Measurements from ENCODE around the gene GNAQ.

The GNAQ gene

GRCh38 chr9:77943057-77943456 is 88.6 kb downstream of the GNAQ start:
- no peak for DNase-seq (ENCODE audit: low read depth)

DNA sequence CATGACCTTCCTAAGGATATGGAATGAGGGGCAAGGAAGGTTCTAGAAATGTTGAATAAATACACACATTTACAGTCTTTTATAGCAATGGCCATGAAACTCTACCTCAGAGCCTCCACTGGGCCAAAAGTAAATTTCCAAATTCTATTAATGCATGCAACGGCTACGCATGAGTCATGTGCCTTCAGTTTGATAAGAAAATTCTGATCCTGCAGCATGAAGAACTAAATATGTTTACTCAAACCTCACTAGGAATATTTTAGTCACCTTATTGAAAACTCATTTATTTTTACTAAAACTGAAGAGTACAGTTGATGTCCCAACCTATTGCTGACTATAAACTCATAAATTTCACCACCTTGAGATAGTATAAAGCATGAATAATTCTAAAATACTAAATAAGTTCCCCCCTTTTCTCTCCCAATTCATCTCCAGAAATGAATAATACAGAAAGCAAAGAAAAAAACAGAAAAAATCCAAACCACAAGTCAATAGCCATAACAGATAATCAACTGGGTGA is 92.4 kb downstream of the GNAQ start:
- no peak for DNase-seq (ENCODE audit: low read depth)

- no peak for DNase-seq (ENCODE audit: low read depth)
Measured at GRCh38 chr9:77938163-77938562, 93.4 kb downstream of the GNAQ start.

DNA sequence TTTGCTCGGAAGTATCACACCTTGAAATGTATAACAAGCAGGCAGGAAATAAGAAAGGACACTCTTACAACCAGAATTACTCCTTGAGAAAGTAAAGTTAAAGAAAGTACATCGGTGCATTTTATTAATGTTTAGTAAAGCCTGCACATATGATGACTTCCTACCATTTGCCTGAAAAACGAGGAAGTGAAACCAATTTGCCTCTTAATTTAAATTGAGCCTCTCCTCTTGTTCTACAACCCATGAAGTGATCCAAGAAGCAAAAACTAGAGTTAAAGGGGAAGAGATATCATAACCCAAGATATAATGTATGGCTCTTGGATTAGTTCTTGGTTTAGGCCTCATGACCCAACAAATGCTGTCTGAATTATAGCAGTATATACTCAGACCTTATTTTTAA is 95.6 kb downstream of the GNAQ start:
- no peak for DNase-seq (ENCODE audit: low read depth)

DNA sequence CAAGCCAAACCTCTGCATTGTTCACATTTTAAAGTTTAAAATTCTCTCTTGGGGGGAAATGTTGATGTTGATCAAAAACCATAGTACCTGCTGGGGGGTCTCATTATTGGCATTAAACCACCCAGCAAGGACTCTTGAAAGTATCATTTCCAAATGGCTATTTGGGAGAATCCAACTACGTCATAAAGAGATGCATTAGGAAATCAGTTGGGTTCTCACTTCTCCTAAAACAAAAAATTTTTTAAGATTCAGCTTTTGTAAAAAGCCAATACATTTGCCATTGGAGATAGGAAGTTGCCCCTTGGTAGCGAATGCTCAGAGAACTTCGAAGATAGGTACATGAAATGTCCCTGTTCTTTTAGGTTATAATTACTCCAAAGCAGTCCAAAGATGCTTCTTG is 96.4 kb downstream of the GNAQ start:
- DNase-seq (ENCODE audit: low read depth), result no peak

DNA sequence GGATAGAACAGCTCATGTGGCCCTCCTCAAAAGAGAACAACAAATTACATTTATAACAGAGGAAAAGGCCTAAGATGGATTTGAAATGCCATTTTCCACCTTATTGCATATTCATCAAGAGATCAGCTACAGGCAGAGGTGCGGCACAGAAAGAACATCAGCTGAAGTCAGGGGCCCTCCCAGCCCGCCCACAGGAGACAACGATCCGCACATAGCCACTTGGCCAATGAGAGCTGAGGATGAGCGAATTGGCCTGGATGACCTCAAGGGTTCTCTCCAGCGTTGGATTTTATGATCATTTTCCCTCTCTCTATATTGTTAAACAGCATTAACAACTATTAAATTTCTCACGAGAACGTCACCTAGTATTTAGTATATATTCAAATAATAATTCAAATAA is 97.6 kb downstream of the GNAQ start:
- no peak for DNase-seq (ENCODE audit: low read depth)

DNA sequence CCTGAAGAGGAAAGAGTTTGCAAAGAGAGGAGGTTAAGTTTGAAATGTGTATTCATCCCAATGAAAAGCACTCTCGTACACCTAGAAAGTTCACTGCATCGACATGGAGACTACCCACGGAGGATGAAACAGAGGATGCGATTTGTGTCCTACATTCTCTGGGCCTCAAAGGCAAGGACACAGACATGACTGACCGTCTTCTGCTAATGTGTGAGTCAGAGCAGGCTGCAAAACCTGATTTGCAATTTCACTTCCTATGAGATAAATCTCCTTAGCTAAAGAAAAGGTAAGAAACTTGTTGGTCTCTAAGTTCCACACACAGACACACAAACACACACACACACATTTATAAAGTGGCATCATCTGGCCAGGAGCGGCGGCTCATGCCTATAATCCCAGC is 98.6 kb downstream of the GNAQ start:
- no peak for DNase-seq (ENCODE audit: low read depth)

DNA sequence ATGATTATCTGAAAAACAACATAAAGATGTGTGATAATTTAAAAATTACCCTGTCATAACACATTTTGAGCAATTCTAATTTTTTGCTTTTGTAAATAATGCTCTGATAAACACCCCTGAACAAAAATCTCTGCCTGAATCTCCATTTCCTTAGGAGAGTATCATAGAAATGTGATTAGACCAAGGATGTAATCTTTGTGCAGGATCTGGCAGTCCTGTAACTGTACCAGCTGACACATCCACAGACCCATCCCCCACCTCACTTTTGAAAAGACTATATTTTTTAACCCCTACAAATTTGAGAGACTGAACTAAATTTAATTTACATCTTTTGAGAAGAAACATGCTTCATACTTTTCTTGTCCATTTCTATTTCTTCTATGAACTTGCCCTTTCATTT is 101.7 kb downstream of the GNAQ start:
- no peak for DNase-seq (ENCODE audit: low read depth)

GRCh38 chr9:77927265-77927664 is 104.3 kb downstream of the GNAQ start:
- DNase-seq (ENCODE audit: low read depth), result no peak

DNA sequence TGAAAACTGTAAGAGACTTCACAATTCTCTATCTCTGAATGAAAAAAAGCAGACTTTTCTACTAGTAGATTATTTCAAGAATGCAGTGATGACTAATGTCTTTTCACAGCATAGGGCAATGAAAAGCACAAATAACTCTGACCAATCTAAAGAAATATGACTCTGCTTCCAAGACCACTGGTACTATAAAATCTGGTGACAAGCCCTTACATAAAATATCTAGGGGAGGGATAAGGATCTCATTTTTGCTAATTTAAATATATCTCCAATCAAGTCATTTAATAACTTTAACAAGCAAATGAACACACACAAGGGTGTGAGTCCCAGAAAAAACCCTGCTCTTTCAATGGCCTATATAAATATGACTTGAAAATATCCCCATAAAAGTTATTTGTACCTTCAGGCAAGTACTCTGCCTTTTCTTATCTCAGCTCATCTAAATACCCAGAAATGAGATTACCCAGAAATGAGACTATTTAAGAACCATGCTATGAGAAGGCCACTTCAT is 105.2 kb downstream of the GNAQ start:
- DNase-seq (ENCODE audit: low read depth), result no peak

DNA sequence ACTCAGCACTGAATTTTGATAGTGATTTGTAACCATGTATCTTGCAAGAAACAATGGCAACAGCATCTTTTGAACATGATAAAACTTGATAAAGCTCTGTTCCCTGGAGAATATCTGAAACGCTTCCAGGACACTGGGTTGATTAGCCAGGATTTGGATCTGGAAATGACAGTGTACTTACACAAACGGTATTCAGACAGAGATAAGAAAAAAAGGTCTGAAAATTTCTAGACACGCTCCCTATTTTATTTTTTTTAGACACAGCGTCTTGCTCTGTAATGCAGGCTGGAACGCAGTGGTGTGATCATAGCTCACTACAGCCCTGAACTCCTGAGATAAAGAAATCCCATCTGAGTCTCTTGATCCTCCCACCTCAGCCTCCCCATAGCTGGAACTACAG is 109.0 kb downstream of the GNAQ start:
- DNase-seq (ENCODE audit: low read depth), result no peak

DNA sequence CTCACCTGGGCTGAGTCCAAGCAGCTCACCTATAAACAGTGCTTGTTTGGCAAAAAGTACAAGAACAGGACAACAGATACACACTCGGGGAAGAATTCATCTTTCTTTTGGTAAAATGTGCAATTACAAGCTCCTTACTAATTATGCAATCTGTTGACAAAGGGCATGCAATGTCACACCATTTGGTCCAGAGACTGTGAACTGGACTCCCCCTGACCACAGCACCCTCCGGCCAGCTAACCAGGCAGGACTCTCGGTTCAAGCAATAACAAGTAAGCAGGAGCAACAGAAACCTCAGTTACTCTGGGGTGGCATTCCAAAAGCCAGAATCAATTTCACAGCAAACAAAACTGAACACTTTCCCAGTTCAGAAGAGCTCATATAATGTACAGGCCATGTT is 113.8 kb downstream of the GNAQ start:
- DNase-seq (ENCODE audit: low read depth), result no peak

DNA sequence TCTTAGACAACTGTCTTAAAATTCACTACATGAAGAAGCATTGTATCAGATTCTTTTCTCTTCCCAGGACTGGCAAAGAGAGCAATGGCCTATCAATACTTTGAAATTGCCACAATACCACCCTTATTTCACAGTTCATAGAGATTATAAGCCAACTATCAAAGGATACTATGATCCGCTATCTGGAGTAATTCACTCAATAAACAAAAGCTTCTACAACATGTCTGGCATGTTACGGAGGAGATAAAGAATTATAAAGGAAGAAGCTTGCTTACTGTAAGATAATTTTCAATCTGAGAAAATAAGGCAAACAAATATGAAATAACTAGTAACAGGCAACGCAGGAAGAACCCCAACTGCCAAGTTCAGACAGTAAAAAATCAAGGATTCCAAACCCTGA is 114.8 kb downstream of the GNAQ start:
- DNase-seq (ENCODE audit: low read depth), result no peak

DNA sequence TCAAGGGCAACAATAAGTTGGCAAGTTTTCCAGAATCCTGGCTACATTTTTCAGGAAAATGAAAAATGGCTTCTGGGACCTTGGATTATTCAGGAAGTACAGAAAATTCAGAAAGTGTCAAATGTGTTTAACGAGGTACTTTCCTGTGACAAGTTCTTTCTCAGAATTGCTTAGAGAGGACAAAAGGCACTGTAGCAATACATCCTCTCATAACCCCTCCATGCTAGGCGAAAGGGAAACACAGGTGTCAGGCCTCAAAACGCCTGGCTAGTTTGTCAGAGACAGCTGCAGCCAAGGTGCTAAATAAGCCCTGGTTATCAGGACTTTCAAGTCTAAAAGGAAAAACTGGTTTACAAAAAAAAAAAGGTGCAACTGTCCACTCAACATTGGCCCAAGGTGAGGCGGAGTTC is 115.2 kb downstream of the GNAQ start:
- no peak for DNase-seq (ENCODE audit: low read depth)

GRCh38 chr9:77915744-77916143 is 115.9 kb downstream of the GNAQ start:
- no peak for DNase-seq (ENCODE audit: low read depth)

DNA sequence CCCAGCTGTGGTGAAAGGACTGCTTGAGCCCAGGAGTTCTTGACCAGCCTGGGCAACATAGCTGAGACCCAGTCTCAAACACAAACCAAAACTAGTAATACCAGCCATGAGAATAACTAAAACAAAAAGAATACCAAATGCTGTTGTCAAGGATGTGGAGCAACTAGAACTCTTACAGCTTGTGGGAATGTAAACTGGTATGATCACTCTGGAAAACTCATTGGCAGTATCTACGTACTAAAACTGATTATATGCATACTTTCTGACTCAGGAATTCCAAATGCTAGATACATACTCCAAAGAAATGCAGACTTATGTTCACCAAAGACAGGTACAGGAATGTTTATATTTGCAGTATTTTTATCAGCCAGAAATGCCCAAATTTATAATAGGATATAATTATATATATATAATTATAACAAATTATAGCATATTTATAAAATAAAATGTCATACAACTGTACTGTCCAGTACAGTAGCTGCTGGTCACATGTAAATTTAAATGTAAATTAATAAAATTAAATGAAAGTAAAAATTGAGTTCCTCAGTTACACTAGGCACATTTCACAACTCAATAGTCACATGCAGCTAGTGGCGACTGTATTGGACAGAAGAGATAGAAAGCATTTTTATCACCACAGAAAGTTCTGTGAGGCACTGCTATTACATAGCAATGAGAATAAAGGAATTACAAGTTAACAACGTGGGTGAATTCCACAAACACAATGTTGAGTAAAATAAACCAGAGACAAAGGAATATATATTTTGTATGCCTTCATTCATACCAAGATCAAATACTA is 118.5 kb downstream of the GNAQ start:
- no peak for DNase-seq (ENCODE audit: low read depth)

GRCh38 chr9:77911928-77912327 is 119.7 kb downstream of the GNAQ start:
- no peak for DNase-seq (ENCODE audit: low read depth)

- no peak for DNase-seq (ENCODE audit: low read depth)
Measured at GRCh38 chr9:77910194-77910621, 121.4 kb downstream of the GNAQ start.

GRCh38 chr9:77909306-77909705 is 122.3 kb downstream of the GNAQ start:
- no peak for DNase-seq (ENCODE audit: low read depth)

- no peak for DNase-seq (ENCODE audit: low read depth)
Measured at GRCh38 chr9:77908293-77908692, 123.3 kb downstream of the GNAQ start.

DNA sequence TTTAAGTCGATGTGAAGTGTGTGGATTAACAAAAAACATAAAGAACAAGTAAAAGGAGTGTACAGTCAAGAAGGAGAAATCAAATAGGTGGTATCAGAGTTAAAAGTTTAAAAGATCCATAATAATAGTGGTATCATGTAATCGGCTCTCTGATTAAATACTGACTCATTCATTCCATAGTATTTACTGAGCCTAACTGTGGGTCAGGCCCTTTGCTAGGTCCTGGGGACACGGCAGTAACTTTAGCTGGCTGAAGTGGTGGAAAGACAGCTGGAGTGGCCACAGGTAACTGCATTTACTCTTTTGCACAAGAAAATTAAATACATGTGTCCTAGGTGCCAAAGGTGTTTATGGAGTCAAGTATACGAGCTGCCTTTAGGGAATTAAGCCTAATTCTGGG is 124.0 kb downstream of the GNAQ start:
- DNase-seq (ENCODE audit: low read depth), result no peak

DNA sequence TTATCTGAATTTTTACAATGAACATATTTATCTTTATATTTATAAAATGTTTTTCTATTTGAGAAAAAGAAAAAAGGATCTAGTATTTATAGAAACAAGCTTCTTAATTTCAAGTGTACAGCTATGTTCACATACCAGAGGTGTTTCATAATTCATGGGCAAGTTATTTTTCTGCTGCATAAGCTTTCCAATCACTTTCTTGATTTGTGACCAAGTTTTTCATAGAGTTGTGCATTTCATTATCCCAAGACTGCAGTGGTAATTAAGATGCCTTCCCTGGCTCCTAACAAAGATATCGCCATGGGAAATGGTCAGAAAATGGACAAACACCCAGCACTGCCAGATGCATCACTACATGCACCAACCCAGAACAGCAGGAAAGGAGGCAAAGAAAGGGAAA is 124.6 kb downstream of the GNAQ start:
- DNase-seq (ENCODE audit: low read depth), result no peak

GRCh38 chr9:77903666-77904285 is 127.8 kb downstream of the GNAQ start:
- no peak for DNase-seq (ENCODE audit: low read depth)

DNA sequence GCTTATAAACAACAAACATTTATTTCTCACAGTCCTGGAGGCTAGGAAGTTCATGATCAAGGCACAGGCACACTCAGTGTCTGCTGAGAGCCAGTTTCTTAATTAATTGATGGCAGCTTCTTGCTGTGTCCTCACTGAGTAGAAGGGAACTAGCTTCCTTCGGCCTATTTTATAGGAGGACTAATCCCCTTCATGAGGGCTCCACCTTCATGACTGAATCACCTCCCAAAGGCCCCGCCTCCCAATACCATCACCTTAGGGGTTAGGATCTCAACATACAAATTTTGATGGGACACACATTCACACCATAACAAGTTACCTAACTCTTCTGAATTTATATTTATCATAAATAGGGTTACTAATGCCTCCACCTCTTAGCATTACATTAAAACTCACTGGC is 129.8 kb downstream of the GNAQ start:
- no peak for DNase-seq (ENCODE audit: low read depth)
